H9 (cell line): ENCODE data around the gene BBOX1. TPM values are rescaled to one million over a fixed set of nuclear protein-coding genes. Genes with fewer than 3 reads are reported as not detected.

Source experiments
- DNase-seq: peaks from one replicate; pipeline ENCODE4 v3.0.0-alpha.2; 2017
- H2AFZ ChIP-seq: one replicate; pipeline ENCODE4 v1.6.1; 2013; ENCODE audit warnings: mild to moderate bottlenecking, low read length, control low read depth, moderate library complexity
- H2AK5ac ChIP-seq: 2 replicates; pipeline ENCODE4 v1.6.1; 2013; ENCODE audit warnings: low read length, control low read depth, mixed read lengths; ENCODE audit not compliant: insufficient read length
- H2BK120ac ChIP-seq: one replicate; pipeline ENCODE4 v1.6.1; 2013; ENCODE audit warnings: low read depth, mild to moderate bottlenecking, low read length, control low read depth, inconsistent platforms; ENCODE audit not compliant: poor library complexity, severe bottlenecking
- H2BK12ac ChIP-seq: 2 replicates; pipeline ENCODE4 v1.6.1; 2013; ENCODE audit warnings: low read length, control low read depth, mixed read lengths, low read depth; ENCODE audit not compliant: insufficient read length
- H2BK15ac ChIP-seq: 2 replicates; pipeline ENCODE4 v1.6.1; 2013; ENCODE audit warnings: low read depth, low read length, control low read depth
- H2BK20ac ChIP-seq: one replicate; pipeline ENCODE4 v1.6.1; 2013; ENCODE audit warnings: low read depth, mild to moderate bottlenecking, low read length, control low read depth, inconsistent platforms; ENCODE audit not compliant: poor library complexity, severe bottlenecking
- H2BK5ac ChIP-seq: 2 replicates; pipeline ENCODE4 v1.6.1; 2013; ENCODE audit warnings: low read length, control low read depth, mixed read lengths; ENCODE audit not compliant: insufficient read length
- H3K14ac ChIP-seq: 2 replicates; pipeline ENCODE4 v1.6.1; 2013; ENCODE audit warnings: low read length, control low read depth; ENCODE audit not compliant: insufficient read depth
- H3K18ac ChIP-seq: 2 replicates; pipeline ENCODE4 v1.6.1; 2013; ENCODE audit warnings: low read depth, mild to moderate bottlenecking, mixed read lengths, low read length, control low read depth; ENCODE audit not compliant: insufficient read length
- H3K23ac ChIP-seq: 2 replicates; pipeline ENCODE4 v1.6.1; 2013; ENCODE audit warnings: low read length, control low read depth, mixed read lengths, low read depth; ENCODE audit not compliant: insufficient read length
- H3K23me2 ChIP-seq: 2 replicates; pipeline ENCODE4 v1.6.1; 2013; ENCODE audit warnings: low read depth, mild to moderate bottlenecking, mixed read lengths, low read length, control low read depth; ENCODE audit not compliant: insufficient read length, poor library complexity, severe bottlenecking
- H3K27ac ChIP-seq: 2 replicates; pipeline ENCODE4 v1.5.1; 2013; ENCODE audit warnings: low read length, control low read depth, mixed read lengths, low read depth; ENCODE audit not compliant: insufficient read length
- H3K27me3 ChIP-seq: 2 replicates; pipeline ENCODE4 v1.6.1; 2013; ENCODE audit warnings: low read length, control low read depth, inconsistent platforms; ENCODE audit not compliant: insufficient read depth
- H3K4ac ChIP-seq: 2 replicates; pipeline ENCODE4 v1.6.1; 2013; ENCODE audit warnings: low read depth, mild to moderate bottlenecking, control low read depth, inconsistent platforms, low read length, moderate library complexity
- H3K4me1 ChIP-seq: 2 replicates; pipeline ENCODE4 v1.6.1; 2013; ENCODE audit warnings: low read length, control low read depth, inconsistent platforms; ENCODE audit not compliant: insufficient read depth
- H3K4me2 ChIP-seq: 2 replicates; pipeline ENCODE4 v1.6.1; 2013; ENCODE audit warnings: low read length, control low read depth, mixed read lengths; ENCODE audit not compliant: insufficient read length, insufficient read depth
- H3K56ac ChIP-seq: 2 replicates; pipeline ENCODE4 v1.6.1; 2013; ENCODE audit warnings: low read depth, mild to moderate bottlenecking, mixed read lengths, low read length, control low read depth; ENCODE audit not compliant: insufficient read length
- H3K79me1 ChIP-seq: 2 replicates; pipeline ENCODE4 v1.6.1; 2013; ENCODE audit warnings: low read depth, mild to moderate bottlenecking, moderate library complexity, low read length, control low read depth, inconsistent platforms; ENCODE audit not compliant: insufficient read depth, poor library complexity, severe bottlenecking
- H3K79me2 ChIP-seq: 2 replicates; pipeline ENCODE4 v1.6.1; 2013; ENCODE audit warnings: low read length, control low read depth, inconsistent platforms; ENCODE audit not compliant: insufficient read depth
- H3K9ac ChIP-seq: 2 replicates; pipeline ENCODE4 v1.6.1; 2013; ENCODE audit warnings: low read length, control low read depth, mixed read lengths; ENCODE audit not compliant: insufficient read length; ENCODE audit errors: extremely low read depth
- H3K9me3 ChIP-seq: one replicate; pipeline ENCODE4 v1.6.1; 2013; ENCODE audit warnings: low read depth, low read length, inconsistent platforms; ENCODE audit not compliant: control insufficient read depth
- H3T11ph ChIP-seq: one replicate; pipeline ENCODE4 v1.6.1; 2013; ENCODE audit warnings: mild to moderate bottlenecking, low read length, control low read depth, inconsistent platforms
- H4K20me1 ChIP-seq: one replicate; pipeline ENCODE4 v1.6.1; 2013; ENCODE audit not compliant: control insufficient read depth, insufficient read length, insufficient read depth
- H4K5ac ChIP-seq: 2 replicates; pipeline ENCODE4 v1.6.1; 2013; ENCODE audit warnings: low read depth, mild to moderate bottlenecking, mixed read lengths, low read length, control low read depth; ENCODE audit not compliant: insufficient read length
- H4K8ac ChIP-seq: replicated peaks from 2 replicates; pipeline ENCODE4 v1.6.1; 2013; ENCODE audit warnings: low read length, control low read depth, mixed read lengths, low read depth; ENCODE audit not compliant: insufficient read length
- H4K91ac ChIP-seq: 2 replicates; pipeline ENCODE4 v1.6.1; 2013; ENCODE audit warnings: low read depth, mild to moderate bottlenecking, moderate library complexity, mixed read lengths, low read length, control low read depth; ENCODE audit not compliant: insufficient read length
- H3K27ac Mint-ChIP-seq, 3 experiments: 2 replicates in 2 of 3; 3 replicates in 1 of 3; pipeline ENCODE4 v1.8.0; 2020 to 2021; ENCODE audit warnings: mixed read lengths in 3 of 3, mild to moderate bottlenecking in 1 of 3, moderate library complexity in 1 of 3
- H3K27me3 Mint-ChIP-seq: 2 replicates; pipeline ENCODE4 v1.8.0; 2021; ENCODE audit warnings: low read depth, mild to moderate bottlenecking, moderate library complexity, mixed read lengths
- H3K36me3 Mint-ChIP-seq, 3 experiments: 2 replicates in 2 of 3; 3 replicates in 1 of 3; pipeline ENCODE4 v1.8.0; 2020 to 2021; ENCODE audit warnings: low read depth in 3 of 3, mixed read lengths in 3 of 3; ENCODE audit not compliant: insufficient read depth in 1 of 3
- H3K4me1 Mint-ChIP-seq, 2 experiments: 2 replicates each; pipeline ENCODE4 v1.8.0; 2020; ENCODE audit warnings: mixed read lengths in 2 of 2
- H3K4me3 Mint-ChIP-seq, 2 experiments: 2 replicates in 1 of 2; 3 replicates in 1 of 2; pipeline ENCODE4 v1.8.0; 2020 to 2021; ENCODE audit warnings: mild to moderate bottlenecking in 2 of 2, mixed read lengths in 2 of 2, moderate library complexity in 1 of 2
- H3K9me3 Mint-ChIP-seq, 2 experiments: 2 replicates in 1 of 2; 3 replicates in 1 of 2; pipeline ENCODE4 v1.8.0; 2020; ENCODE audit warnings: mild to moderate bottlenecking in 2 of 2, mixed read lengths in 2 of 2, moderate library complexity in 1 of 2
- total RNA-seq: library from RNA; stranded (reverse); gene quantifications from 2 replicates; pipeline ENCODE4 v1.2.1, GENCODE V29; 2021
- TF ChIP-seq, protein P1 (sequence below): fragments of 200-600 bp; sonication (generic); conservative IDR thresholded peaks from 3 replicates; pipeline ENCODE4 v1.8.0; 2021; ENCODE audit warnings: antibody characterized with exemption, mild to moderate bottlenecking

Gene BBOX1
- total RNA-seq, 1 experiment from 2014 or later = not detected

GRCh38 chr11:27129686-27130085, 89.1 kb downstream of the BBOX1 start:
- H3K27ac Mint-ChIP-seq = no peak overlapping the region
- no peak overlapping the region for H3K27ac ChIP-seq
- no peak overlapping the region for H2BK12ac ChIP-seq
- no peak overlapping the region for H2BK5ac ChIP-seq
- no peaks in the 10 kb centered on the region for H3K27me3 ChIP-seq
- H3K4me2 ChIP-seq = no peak overlapping the region
- no peaks in the 10 kb centered on the region for H3K23me2 ChIP-seq
- H4K8ac ChIP-seq = no peak overlapping the region
- no peak overlapping the region for H4K91ac ChIP-seq
- H3K79me1 ChIP-seq = no peaks in the 10 kb centered on the region
- H3K18ac ChIP-seq = no peak overlapping the region
- no peak overlapping the region for H4K5ac ChIP-seq
- H3K36me3 Mint-ChIP-seq = peaks cover 0 to 2% (median under 1%) of the 10 kb centered on the region in 3 experiments; a peak in 3 of 7 replicates
- no peak overlapping the region for H3K4ac ChIP-seq
- DNase-seq = no peak
- H3K4me1 ChIP-seq = no peaks in the 10 kb centered on the region
- H3K4me1 Mint-ChIP-seq = no peaks in the 10 kb centered on the region
- no peak overlapping the region for H3K14ac ChIP-seq
- no peak overlapping the region for H2BK120ac ChIP-seq
- H2BK15ac ChIP-seq = no peak overlapping the region
- H3K27me3 Mint-ChIP-seq = no peaks in the 10 kb centered on the region
- H3K9ac ChIP-seq = no peak overlapping the region
- H3K79me2 ChIP-seq = no peaks in the 10 kb centered on the region
- H2AFZ ChIP-seq = no peak overlapping the region
- TF ChIP-seq, protein P1, sequence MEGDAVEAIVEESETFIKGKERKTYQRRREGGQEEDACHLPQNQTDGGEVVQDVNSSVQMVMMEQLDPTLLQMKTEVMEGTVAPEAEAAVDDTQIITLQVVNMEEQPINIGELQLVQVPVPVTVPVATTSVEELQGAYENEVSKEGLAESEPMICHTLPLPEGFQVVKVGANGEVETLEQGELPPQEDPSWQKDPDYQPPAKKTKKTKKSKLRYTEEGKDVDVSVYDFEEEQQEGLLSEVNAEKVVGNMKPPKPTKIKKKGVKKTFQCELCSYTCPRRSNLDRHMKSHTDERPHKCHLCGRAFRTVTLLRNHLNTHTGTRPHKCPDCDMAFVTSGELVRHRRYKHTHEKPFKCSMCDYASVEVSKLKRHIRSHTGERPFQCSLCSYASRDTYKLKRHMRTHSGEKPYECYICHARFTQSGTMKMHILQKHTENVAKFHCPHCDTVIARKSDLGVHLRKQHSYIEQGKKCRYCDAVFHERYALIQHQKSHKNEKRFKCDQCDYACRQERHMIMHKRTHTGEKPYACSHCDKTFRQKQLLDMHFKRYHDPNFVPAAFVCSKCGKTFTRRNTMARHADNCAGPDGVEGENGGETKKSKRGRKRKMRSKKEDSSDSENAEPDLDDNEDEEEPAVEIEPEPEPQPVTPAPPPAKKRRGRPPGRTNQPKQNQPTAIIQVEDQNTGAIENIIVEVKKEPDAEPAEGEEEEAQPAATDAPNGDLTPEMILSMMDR = no peak
- no peaks in the 10 kb centered on the region for H4K20me1 ChIP-seq
- H3K56ac ChIP-seq = no peak overlapping the region
- no peak overlapping the region for H2AK5ac ChIP-seq
- no peak overlapping the region for H3K4me3 Mint-ChIP-seq
- no peak overlapping the region for H2BK20ac ChIP-seq
- no peaks in the 10 kb centered on the region for H3K9me3 ChIP-seq
- H3T11ph ChIP-seq = no peak overlapping the region
- H3K9me3 Mint-ChIP-seq = peaks cover 3 to 4% of the 10 kb centered on the region in 2 experiments; a peak in 4 of 5 replicates
- no peak overlapping the region for H3K23ac ChIP-seq
